KG1 (cell line): ENCODE measurements around the gene TBX21.
A peak's percentile ranks its signal among the peaks of the same experiment; 100 is the strongest.

Experiments used
- DNase-seq: peaks from one replicate; lab custom pipeline; 2025; lab: John Stamatoyannopoulos, UW

TBX21 gene, protein sequence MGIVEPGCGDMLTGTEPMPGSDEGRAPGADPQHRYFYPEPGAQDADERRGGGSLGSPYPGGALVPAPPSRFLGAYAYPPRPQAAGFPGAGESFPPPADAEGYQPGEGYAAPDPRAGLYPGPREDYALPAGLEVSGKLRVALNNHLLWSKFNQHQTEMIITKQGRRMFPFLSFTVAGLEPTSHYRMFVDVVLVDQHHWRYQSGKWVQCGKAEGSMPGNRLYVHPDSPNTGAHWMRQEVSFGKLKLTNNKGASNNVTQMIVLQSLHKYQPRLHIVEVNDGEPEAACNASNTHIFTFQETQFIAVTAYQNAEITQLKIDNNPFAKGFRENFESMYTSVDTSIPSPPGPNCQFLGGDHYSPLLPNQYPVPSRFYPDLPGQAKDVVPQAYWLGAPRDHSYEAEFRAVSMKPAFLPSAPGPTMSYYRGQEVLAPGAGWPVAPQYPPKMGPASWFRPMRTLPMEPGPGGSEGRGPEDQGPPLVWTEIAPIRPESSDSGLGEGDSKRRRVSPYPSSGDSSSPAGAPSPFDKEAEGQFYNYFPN

DNA sequence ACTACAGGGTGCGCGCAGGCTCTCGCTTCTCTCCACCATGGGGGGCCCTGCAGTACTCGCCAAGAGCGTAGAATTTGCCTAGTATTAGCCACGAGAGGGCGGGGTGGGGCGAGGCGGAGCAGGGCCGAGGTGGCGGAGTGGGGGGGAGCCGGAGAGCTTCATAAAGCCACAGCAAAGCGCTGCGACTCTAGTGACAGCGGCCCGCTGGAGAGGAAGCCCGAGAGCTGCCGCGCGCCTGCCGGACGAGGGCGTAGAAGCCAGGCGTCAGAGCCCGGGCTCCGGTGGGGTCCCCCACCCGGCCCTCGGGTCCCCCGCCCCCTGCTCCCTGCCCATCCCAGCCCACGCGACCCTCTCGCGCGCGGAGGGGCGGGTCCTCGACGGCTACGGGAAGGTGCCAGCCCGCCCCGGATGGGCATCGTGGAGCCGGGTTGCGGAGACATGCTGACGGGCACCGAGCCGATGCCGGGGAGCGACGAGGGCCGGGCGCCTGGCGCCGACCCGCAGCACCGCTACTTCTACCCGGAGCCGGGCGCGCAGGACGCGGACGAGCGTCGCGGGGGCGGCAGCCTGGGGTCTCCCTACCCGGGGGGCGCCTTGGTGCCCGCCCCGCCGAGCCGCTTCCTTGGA is at the start of gene TBX21:
TSS of gene TBX21 (plus strand) at position 190 of the 627 bp plus-strand sequence. CDS start at position 409, 219 bp downstream.
- peak; percentile 52 for DNase-seq

DNA sequence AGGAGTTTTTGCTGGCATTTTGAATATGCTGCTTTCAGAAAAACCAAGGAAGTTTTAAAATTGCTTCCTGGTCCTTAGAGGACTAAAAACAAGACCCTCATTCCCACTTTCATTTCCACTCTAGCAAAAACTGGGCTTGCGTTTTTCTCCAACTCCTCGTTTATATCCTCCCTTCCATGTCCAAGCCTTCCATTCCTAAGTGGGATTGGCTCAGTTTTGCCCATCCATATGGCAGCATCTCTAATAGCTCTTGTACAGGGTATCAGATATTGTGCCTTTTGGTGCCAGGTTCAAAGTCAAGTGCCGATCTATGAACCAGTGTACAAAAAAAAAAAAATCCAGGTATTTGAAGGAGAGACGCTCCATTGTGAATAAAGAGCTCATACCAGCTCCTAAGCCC is 49.0 kb upstream of the TBX21 start:
- no peak for DNase-seq

DNA sequence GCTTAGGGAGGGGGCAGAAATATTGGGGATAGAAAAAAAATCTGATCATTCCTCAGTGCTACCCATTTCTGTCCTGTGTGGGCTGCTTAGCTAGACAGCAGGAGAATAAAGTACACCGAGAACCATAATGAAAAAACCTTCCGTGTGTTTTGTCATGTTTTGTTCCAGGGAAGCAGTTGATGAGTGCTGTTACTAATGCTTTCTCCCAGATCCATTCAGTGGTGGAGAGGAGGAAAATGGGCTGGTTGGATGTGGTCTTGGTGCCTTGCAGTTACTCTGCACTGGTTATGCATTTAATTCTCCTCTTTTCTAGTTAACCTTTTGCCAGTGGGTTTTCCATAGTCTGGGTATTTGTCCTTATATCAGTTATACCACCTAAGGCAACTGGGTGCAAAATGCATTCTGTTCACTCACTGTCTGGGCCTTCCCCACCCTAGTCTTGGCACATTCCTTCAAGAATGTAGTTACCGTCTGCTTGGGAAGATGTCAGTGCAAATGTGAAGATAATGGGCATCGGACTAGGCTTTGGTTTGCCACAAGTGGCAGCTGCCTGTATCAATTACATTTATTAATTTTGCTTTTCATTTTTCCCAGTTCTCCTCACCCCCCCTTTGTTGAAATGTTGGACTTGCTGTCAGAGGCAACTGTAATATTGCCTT is 48.4 kb upstream of the TBX21 start:
- DNase-seq: no peak

DNA sequence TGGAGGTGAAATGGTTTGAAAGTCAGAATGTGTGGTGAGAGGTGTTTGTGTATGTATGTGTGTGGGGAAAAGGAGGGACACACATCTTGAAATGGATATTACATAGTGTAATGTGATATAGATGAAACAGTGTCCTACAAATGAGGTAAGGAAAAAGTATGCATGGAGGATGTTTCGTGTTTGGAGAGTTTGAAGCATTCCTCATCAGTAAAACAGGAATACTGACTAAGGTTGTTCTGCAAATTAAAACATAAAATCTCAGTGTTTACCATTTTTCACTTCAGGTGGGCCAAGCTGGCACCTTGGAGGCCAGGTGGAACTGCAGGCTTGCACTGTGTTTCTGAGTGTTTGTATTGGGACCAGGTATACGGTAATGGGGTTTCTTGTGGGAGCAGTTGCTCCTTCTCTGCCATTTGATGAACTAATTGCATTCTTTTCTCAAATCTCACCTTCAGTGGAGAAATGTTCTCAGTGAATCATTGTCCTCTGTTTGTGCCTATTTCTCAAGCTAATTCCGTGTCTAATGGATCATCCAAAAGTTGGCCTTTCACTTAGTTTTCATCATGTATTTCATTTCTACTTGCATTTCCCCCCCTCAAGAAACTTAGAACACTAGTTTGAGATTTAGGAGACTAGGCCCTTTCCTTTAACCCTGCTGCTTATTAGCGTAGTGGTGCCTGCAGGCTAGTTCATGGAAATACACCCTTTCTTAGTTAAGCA is 47.3 kb upstream of the TBX21 start:
- DNase-seq: no peak

DNA sequence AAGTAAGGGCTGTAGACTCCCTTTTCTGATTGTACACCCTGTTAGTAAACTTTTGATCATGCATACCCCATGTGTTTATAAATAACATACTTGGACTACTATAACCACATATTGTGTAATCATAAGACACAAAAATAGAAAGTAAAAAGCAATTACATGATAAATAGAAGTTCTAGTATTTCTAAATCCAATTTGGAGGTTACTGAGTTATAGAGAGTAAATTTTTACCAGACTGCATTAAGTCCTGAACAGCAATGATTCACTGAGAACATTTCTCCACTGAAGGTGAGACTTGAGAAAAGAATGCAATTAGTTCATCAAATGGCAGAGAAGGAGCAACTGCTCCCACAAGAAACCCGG is 46.8 kb upstream of the TBX21 start:
- no peak for DNase-seq

DNA sequence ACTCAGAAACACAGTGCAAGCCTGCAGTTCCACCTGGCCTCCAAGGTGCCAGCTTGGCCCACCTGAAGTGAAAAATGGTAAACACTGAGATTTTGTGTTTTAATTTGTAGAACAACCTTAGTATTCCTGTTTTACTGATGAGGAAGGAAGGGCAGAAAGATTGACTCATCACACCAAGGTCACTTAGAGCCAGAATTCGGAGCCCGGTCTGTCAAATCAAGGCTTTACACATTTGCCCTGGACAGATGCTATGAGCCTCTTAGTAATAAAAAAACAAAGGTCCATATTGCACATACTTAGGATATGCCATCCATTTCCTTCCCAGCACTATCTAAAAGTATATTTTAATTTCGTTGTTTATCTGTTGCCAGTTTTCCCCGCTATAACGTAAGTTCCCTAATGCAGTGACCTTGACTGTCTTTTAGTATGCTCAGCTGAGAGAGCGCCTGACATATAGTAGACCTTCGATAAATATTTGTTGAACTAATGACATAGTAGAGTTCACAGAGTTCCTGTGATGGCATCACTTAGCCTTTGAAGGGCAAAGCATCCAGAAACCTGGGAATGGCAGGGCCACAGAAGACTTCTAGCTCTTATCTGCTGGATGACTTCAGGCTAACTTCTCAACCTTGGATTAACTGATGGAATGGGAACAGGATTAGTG is 46.2 kb upstream of the TBX21 start:
- DNase-seq: no peak

DNA sequence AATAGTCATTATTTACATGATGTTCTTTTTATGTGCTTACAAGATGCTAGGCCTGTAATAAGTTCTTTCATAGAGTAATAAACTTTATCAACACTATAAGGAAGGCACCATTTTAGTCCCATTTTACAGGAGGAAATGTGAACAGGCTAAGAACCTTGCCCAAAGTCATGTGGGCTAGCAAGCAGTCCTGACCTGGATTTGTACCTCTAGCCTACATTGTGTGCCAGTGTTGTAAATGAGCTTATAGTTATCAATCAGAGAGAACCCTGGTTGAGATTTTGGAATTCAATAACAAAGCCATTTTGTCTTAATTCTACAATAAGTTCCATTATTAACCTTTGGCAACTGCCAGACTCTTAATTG is 45.7 kb upstream of the TBX21 start:
- DNase-seq: no peak

DNA sequence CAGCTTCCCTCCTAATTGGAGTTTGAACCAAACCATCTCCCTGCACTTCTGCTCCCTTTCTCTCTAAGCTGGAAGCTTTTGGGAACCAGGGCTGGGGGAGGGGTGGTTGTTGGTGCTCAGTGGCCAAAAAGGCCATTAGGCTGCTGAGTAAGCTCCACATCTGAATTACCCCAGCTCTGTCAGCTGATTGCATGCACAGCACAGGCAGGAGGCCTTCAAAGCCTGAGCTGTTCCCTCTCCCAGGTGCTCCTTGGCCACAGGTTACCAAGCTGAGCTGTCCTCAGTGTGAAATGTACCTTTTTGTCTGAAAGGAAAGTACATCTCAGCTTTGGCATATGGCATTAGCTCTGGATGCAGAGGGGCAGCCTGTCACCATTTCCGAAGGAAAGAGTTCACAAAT is 45.3 kb upstream of the TBX21 start:
- DNase-seq: no peak

DNA sequence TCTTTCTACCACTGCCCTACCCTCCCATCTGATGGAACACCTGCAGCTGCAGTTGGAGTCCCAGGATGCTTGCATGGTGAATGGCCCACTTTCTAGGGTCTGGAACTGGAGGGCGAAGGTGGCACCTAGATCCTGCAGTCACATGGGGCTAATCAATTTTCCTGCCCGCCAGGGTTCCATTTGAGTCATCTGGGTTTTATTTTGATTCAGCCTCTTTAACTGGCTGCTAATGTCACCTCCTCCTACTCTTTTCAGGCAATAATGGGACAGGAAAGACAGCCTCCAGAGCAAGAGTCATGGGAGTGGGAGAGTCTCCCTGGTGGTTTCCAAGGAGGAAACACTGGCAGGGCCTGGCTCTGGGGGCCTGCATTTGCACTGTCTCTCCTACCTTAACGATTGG is 42.9 kb upstream of the TBX21 start:
- DNase-seq: no peak

DNA sequence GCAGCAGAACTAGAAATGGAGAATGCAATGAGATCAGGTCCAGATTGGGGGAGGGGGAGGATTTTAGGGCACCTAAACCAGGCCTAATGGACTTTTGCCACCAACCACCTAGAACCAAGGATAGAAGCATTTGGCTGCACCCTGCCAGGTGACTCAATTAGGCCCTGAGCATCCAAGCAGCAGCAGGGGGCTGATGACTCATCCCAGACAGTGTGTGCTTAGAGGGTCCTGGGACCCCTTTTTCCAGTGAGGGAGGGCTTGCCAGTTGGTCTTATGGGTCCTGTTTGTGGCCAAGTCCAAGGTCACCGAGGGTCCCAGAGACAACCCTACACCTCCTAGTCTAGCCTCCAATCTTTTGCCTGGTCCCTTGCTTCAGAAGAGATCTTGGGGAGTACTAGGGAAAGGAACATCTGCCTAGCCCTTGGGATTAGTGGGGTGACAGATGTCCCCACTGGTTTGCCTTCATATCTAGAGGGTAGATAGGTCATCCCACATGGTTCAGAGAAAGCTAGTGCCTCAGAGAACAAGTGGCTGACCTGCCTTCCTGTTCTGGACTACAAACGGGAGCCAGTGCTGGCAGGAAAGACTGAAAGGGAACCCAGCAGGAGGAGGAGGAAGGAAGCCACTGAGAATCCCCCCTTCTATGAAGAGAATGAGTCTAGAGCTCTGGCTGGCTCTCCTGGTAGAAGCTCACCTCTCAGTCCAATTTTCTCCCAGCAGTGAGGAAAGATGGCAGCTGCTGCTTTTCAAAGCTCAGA is 40.7 kb upstream of the TBX21 start:
- no peak for DNase-seq

DNA sequence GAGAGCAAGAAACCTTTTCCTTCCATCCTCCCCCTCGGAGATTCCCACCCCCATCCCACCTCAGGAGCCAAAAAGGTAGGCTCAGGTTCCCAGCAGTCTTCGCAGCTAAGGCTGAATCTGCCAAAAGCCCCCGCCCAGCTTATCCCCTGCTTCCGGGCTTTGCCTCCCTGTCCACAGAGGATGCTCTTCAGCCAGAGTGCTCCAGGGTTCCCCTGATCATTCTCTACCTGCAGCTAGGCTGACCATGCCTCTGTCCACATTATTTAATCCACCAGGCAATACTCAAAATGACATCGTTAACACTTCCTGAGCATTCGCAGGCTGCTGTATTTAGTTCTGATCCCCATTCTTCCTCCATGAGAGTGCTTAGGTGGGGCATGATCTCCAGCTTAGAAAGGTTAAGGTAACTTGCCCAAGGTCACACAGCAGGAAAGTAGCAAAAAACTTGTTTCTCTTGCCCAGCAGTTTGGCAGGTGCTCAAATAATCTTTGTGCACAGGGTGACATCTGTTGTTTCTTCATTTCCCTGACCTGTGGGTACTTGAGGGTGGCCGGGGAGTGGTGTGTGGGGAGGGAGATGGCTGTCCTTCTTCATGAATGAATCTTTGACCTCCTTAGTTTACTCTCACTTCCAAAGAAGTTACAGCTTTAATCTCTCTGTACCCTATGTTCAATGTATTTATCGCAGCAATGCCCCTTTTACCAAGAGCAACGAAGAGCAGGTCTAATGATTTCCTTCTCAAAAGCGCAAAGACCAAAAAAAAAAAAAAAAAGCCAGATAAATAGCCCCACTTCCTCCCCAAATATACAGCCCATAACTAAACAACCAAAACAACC is 39.9 kb upstream of the TBX21 start:
- DNase-seq: no peak

DNA sequence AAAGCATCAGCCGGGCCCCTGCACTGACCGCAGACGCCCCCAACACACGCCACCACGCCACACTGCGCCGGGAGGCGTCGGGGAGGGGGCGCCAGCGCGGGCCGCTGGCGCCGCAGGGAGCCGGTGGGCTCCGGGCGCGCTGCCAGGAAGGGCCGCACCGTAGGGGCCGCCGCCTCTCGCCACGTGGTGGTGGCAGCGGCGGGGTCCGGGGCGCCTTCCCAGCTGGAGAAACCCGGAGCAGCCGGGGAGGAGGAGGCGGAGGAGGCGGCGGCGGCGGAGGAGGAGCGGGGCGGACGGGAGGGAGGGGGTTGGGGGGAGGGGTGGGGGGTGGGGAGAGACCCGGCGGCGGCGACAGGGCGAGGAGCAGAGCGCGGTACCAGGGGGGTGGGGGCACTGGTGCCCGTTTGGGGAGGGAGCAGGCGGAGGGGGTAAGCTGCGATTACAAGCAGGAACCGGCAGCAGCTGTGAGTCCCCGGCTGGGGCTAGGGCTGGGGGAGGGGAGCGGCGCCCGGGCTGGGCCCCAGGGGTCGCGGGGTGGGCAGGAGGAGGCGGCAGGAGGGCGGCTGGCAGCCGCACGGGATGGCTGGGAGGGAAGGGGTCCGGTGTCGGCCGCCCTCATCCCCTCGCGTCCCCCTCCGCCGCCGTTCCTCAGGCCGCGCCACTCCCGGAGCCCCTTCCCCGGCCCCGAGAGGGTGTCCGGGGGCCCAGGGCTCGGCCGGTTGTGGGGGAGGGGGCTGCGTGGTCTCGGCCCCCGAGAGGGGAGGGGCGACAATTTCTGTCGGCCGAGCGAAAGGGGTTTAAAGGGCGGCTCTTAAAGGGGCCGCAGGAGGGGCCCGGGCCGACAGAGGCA is 39.1 kb upstream of the TBX21 start, which contains the start of gene TBKBP1:
TSS of gene TBKBP1 (plus strand) at position 431 of the 850 bp plus-strand sequence. CDS start 1,952 bp downstream, outside the sequence.
- peak; percentile 63 for DNase-seq

DNA sequence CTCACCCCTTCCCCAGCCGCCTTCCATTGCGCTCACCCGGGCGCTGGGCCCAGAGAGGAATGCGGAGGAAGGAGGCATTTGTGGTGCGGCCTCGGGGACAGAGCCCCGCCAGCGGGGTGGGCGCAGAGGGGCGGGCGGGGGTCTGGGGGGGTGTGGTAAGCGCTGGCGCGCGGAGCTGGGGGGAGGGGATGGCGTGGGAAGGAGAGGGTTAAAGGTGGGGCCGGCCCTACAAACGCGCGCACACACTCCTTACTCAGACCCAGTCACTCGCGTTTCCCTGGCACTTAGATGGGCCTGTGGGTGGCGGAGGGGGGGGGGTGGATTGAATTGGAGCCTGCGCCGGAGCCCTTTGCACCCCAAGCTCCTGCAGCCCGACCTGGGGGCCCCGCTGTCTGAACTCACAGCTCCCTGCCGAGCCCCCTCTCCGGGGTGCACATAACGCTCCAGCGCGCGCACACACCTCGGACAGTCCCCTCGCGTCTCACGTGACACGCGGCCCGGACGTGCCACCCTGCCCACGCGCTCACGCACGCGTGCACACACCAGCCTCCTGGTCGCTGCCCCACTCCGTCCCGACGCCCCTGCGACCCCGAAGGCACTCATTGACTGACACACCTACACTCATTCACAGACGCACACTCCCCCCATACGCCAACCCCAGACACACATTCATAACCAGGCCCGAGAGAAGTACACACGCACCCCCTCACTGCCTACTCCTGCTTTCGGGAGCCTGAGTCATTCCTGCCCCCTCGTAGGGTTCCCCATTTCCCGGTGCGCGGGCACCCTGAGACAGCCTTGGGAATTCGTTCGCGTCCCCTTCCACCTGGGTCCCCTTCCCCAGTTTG is 38.2 kb upstream of the TBX21 start:
- peak; percentile 76 for DNase-seq

DNA sequence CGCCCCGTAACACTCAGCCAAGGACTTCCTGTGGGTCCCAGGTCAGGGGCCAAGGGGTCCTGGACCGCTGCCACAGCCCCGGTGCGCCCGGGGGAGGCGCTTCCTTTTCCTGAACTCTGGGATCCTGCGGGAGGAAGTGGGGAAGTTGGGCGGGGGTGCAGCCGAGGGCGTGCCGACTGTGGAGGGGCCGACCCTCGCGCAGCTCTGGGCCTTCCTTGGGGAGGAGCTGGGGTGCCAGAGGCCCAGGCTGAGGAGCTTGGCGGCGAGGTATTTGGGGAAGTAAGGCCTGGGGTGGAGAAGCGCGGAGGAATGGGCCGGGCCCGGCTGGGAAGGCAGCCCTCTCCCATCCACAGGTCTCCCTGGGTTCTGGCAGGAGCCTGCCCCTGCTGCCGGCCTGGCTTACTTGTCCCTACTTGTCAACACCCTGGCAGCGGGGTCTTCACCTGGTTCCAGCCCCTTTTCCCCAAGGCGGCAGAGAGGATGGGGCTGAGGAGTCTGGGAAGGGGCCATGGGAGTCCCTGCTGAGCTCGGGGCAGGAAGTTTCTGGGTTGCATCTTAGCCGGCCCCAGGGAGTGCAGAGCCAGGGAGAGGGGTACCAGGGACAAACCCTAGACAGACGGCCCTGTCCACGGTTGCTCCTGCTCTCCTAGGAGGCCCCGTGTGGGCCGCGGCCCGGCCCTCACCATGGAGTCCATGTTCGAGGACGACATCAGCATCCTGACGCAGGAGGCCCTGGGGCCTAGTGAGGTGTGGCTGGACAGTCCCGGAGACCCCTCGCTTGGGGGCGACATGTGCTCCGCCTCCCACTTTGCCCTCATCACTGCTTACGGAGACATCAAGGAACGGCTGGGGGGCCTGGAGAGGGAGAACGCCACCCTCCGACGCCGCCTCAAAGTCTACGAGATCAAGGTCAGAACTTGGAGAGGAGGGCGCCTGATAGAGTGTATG is 37.3 kb upstream of the TBX21 start:
- peak; percentile 69 for DNase-seq

DNA sequence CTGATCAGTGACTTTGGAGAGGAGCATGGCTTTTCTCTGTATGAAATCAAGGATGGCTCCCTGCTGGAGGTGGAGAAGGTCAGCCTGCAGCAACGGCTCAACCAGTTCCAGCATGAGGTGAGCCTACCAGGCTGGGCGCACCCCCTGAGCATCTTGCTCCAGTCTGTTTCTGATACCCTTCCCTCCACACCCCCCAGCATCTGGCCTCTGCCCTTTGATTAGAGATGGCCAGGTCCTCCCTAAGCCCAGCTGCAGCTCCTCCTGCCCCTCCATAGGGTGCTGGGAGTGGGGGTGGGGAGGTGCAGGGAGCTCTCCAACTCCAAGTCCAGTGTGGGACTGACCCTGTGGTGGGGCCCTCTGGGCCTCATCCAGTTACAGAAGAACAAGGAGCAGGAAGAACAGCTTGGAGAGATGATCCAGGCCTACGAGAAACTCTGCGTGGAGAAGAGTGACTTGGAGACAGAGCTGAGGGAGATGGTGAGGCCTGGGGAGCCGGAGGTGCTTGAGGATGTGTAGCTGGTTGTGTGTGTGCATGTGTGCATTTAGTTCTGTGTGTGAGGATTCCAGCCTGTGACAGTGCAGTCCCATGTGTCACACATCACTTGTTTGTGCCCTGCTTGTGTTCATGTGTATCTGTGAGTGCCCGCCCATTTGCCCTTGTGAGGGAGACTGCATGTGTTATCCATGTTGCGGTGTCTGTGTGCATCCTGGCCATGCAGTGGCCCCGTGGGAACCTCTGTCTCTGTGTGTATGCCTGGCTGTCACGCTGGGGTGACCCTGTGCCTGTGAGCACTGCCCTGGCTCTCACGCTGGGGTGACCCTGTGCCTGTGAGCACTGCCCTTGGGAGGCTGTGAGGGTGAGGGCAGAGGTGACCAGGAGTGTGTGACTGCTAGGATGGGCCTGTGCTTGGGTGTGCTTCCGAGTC is 36.1 kb upstream of the TBX21 start:
- DNase-seq: no peak
